Measurements from ENCODE around the gene SDCCAG8.

Gene SDCCAG8

DNA sequence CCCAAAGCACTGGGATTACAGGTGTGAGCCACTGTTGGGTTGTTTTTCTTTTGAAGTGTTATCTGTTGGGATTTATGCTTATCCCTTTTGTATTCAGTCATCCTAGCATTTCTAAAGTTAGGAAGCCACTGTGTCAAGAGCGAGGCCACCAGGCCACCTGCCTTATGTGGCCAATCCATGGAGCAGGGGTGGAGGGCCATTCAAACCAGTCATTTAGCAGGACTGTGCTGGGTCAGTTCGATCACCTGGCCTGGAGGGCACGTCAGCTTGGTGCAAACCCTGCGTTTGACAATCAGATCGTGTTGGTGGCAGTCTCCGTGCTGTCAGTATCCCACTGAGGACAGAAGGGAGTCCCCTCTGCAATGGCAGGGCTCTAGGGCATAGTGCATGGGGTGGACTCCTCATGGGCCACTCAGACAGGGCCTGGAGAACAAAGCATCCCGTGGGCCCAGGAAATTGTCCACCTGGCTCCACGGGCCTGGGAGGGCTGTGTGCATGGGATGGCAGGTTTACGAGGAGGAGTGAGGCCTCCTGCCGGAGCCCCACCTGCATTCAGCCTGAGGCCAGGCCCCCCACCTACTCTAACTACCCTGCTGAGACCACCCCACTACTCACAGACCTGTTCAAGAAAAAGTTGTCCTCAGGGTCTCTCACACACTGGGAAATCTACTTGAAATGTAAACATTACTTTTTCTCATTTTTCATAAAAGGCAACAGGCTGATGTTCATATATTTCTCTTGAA, 242.3 kb downstream of the SDCCAG8 start:
- DNase-seq = no peak

DNA sequence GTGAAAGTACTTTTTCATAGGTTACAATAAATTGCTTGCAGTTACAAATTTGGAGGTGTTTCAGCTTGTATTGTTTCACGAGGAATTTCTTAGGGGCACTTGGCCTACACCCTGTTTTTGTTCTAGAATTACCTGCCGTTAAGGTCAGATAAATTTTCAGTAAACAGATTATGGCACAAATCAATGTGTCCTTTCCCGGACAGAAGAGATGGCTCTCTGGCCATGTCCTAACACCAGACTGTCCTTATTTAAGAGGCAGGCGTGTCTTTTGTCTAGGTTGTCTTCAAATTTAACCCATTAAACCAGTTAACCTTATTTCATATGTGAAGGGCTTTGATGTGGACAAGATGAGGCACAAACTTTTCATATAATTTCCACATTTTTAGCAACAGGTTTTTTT, 243.4 kb downstream of the SDCCAG8 start:
- DNase-seq = no peak

DNA sequence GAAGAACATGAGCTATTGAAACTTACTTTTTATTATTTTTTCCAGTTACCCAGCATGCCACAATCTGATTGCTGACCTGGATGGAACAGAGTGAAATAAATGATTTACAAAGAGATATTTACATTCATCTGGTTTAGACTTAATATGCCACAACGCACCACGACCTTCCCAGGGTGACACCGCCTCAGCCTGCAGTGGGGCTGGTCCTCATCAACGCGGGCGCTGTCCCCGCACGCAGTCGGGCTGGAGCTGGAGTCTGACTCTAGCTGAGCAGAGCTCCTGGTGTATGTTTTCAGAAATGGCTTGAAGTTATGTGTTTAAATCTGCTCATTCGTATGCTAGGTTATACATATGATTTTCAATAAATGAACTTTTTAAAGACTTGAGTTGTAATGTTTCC, 243.9 kb downstream of the SDCCAG8 start:
- DNase-seq = no peak

DNA sequence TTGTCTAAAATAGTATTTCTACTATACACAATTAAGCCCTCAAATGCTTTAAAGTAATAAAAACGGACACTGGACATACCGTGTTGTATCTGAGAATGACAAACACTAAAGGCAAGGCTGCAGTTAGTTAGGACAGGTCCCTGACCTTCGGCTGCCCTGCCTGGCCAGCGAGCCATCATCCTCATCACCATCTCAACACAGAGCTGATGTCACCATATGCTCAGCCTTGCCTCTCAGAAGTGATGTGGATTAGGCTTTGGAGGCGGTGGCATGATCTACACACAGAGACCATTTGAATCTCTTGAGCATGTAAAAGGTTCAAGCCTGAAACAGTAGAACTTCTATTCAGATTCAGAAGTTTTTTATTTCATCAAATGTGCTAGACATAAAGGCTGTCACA, 244.7 kb downstream of the SDCCAG8 start:
- no peak for DNase-seq

DNA sequence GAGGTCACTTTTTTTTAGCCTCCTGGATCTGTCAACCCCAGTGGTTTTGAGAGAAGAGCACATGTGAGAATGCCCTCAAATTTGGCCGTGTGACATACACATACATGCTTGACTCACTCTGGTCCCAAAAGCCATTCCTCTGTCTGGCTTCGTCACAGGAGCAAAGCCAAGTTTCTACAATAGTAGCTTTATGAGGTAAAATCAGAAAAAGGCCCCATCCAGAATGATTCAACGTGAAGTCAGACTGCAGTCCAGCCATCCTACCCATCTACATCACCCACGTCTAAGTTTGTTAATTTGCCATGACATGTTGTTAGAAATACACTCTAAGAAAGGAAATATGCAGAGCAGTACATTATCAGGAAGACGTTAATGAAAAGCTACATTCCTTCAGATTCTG, 245.2 kb downstream of the SDCCAG8 start:
- DNase-seq = peak in 8 of 58 donors; percentile 20 to 50 (median 34)

DNA sequence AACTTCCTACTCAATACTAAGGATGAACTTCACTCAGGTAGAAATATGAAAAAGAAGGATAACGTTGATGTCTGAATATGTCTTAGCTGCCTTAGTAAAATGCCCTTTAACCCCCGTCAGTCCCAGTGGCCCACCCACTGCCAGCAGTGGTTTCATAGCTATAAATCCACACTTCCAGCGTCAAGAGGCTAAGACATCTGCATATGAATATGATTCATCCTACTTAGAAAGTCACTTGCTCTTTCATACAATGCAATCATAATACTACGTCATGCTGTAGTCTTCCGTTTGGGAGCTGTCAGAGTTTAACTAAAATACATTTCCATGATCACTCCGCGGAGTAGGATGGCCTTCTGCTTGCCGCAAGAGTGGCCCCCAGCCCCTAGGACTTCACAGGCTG, 247.3 kb downstream of the SDCCAG8 start:
- no peak for DNase-seq

DNA sequence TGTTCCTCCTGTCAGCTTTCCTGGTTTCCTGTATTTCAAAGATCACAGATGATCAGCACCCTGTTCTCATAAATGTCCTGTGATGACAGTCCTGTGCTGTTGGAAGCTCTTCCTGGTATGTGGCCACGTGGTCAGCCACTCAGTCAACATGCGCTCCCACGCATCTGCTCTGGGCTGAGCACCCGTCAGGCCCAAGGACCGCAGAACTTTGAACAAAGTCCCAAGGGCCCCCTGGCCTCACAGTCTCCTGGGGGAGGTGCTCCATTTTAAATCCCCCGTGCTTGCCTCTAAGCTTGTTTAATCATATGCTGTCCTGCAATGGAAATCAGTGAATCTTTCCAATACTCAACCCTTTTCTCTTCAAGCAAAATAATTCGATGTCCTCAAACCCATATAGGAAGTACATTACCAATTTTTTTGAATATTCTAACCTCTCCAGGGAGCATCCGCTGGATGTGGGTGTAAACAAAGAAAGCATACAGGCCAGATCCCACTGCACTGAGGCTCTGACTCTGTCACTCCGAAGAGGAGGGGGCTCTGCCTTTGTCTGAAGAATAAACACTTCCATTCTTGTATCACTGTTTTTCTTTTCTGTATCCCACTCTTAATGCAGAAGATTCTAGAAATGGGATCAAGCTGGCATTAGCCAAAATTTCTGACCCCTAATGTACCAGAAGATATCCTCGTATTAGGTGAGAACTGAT, 250.3 kb downstream of the SDCCAG8 start:
- peak in 14 of 58 donors; percentile 13 to 46 (median 34) for DNase-seq

DNA sequence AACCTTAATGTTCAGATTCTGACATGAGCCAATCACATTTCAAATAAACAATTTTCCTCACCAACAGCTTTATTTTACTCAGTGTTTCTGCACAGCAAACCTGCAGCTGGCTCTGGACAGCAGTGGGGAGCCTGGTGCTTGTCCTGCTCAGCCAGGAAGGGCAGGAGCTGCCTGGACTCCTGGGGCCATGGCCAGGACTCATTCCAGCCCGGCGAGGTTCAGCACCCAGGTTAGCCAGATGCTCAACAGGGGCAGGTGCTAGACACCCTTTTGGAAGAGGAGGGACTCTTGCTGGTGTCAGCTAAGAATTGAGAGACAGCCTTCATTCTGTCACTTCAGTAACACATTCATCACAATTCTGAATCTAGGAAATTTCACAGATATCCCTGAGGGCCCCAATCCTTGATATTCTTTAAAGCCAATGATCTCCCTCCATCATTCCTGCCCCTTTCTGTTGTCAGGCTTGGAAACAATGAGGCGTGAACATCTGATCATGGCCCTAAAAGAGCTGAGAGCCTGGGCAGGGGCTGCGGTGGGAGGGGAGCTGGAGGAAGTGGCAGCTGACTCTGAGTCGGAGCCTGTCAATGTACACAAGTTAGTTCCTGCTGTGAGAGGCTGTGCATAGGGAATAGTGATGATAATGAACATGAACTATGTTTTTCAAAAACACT, 251.3 kb downstream of the SDCCAG8 start:
- peak in 12 of 58 donors; percentile 16 to 53 (median 32) for DNase-seq

DNA sequence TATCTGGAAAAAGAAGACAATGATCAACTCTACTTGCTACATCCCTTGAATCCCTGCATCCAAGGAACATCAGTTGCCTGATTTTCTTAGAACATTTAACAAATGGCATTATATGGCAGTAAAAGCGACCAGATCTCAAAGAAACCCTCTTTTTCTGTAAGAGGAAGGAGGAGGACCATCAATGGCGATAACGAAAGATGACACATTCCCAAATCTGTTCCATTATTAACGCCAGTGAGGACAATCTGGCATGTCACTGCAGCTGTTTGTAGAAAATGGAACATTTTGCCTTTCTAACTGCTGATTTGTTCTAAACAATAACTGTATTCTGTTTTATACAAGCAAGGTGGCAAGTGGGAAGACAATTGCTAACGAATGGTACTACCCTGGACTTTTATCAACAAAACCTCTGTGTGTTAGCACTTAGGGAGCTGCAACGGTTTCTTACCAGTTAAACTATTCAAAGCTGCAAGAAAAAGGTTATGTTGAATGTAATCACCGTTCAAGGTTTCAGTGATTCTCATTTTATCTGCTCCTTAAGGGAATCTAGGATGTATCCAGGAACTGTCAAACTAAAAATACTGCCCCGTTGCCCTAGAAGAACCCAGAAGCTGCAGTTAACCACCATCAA, 251.9 kb downstream of the SDCCAG8 start:
- peak in 1 of 58 donors; percentile 66 for DNase-seq

DNA sequence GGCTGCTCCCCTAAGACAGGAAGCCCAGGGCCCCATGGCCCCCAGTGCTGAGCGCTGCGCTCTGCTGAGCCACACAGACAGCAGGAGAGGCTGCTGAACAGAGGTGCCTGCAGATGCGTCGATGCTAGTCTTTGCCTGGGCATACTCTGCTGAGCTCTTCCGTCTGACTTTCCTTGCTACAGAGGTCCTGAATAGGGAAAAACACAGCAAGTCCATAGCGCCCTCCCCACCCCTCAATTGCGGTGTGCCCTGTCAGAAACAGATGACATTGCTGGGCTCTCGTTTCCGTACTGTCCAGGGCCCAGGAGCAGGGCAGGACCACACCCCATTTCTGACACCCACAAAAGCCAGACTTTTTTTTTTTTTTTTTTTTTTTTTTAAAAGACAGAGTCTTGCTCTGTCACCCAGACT, 252.5 kb downstream of the SDCCAG8 start:
- DNase-seq = peak in 7 of 58 donors; percentile 23 to 66 (median 33)

DNA sequence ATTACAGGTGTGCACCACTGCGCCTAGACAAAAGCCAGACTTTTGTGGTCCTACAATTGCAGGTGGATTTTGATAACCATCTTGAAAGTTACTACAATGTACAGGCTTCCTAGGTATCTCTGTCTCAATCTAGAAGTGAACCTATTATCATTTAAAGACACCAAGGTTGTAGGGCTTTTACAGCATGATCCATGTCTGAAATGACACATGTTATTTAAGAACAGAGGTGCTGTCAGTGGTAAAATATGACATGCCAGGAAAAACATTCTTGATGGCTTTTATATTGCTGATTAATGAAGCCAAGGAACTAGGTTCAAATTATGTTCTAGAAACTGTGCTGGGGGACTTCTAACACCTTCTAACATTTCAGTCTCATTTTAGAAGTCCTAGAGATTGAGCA, 253.1 kb downstream of the SDCCAG8 start:
- no peak for DNase-seq

DNA sequence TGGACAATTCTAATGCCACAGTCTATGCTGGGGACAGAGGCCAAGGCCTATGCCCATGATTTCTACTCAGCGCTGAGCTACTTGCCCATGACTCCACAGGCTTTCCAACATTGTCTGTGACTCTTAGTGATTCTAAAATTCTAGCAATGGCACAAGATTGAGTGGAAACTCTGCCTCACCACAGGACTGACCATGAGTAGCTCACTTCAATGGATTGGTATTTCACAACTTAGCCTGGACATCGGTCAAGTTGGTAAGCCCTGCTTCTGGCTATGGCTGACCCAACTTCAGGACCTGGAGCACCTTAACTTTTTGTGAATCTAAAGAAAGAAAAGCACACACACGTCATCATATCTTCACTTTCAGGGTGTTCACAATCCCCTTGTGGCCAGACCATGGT, 255.1 kb downstream of the SDCCAG8 start:
- DNase-seq = no peak

DNA sequence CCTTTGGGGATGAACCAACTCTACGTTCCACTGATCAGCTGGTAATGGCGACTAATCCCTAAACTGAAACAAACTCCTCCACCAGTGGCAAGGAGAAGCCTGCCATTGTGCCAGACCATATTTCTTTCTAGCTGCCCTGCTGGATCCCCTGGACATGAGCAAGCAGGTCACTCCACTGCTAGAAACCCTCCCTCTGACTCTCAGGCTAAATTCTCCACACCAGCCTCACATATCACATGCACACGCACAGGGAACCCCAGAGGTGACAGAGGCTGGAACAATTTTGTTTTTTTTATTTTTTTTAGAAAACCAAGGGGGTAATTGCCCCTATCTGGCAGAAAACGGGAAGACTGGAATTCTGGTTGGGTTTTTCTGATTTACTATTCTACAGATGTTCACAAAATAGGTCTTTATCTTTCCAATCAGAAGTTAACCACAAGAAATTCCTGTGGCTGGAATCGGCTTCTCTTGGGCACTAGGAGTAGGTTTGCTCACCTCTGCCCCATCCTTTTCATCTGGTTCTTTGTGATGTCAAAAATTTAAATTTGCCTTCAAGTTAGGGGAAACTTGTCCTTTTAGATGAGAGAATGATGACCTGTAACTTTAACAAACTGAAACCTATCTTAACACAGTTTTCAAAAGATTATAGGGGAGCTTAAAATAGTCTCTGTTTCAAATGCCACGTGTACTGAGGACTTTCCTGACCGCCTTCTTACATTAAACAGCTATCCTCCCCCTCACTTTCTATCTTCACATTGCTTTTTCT, 258.1 kb downstream of the SDCCAG8 start:
- DNase-seq = no peak

DNA sequence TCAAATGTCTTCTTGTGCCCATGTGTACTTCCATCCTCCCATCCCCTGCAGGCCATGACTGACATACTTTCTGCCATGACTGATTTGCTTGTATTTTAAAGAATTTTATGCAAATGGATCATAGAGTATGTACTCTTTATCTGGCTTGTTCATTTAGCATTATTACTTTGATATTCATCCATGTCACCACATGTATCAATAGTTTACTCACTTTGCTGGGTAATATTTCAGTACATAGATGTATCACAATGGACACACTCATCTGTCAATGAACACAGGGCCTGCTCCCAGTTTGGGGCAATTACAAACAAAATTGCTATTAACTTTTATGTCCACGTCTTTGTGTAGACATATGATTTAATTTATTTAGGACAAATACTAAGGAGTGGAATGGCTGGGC, 259.1 kb downstream of the SDCCAG8 start:
- no peak for DNase-seq

DNA sequence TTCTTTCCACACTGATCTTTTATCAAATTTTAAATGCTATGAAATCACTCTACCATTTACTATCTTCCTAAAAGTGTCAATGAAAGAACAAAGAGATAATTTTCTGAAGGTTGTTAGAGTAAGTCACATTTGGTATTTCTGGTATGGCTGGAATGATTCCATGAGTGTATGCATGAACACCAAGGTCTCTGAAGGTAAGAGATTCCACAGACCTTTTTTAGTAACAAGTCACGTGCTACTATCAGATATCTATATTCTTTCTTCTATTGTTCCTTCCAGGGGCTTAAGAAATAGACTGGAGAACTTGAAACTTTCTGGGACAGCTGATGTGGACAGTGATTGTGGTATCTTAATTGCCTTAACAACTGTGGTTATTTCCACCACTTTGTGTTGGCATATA, 265.0 kb downstream of the SDCCAG8 start:
- DNase-seq = no peak

DNA sequence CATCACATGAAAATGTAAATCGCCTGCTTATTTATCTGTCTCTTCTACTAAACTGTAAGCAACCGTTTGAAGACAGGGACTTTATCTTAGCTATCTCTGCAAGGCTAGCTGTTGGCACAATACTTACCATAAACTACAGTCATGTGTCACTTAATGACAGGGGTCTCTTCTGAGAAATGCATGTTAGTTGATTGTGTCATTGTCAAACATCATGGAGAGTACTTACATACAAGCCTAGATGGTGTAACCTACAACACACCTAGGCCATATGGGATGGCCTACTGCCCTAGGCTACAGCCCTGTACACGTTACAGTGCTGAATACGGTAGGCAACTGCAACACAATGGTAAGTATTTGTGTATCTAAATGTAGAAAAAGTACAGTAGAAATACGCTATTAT, 267.9 kb downstream of the SDCCAG8 start:
- no peak for DNase-seq

DNA sequence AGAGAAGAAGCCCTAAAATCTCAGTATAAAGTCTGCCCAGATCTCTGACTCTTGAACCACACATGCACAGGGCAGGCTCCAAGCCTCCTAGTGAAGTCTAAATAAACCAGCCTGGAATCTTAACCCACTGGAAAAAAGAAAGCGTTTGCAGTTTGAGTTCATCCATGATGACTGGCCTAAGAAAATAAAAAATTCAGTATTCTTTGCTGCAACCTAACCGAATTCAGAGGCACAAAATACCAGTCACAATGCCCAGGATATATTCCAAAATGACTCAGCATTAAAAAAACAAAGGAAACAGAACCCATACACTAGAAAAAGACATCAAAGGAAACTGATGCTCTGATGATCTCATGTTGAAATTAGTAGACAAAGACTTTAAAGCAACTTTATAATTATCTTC, 269.2 kb downstream of the SDCCAG8 start:
- DNase-seq = no peak

DNA sequence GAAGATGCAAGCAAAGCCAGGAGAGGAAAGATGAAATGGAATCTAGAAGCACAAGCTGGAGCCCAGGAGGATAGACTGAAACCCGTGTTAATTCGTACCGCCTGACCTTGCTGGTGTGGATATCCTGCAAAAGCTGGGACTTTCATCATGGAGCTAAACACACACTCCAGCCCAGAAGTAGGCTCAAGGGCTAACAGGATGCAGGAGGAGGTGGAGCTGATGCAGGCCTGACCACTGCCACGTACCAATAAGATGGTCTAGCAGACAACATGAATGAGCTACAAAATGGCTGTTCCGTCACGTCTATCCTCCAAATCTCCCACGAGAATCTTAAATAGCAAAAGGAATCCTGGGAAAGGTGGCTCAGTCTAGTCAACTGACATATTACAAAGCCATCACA, 270.3 kb downstream of the SDCCAG8 start:
- no peak for DNase-seq

DNA sequence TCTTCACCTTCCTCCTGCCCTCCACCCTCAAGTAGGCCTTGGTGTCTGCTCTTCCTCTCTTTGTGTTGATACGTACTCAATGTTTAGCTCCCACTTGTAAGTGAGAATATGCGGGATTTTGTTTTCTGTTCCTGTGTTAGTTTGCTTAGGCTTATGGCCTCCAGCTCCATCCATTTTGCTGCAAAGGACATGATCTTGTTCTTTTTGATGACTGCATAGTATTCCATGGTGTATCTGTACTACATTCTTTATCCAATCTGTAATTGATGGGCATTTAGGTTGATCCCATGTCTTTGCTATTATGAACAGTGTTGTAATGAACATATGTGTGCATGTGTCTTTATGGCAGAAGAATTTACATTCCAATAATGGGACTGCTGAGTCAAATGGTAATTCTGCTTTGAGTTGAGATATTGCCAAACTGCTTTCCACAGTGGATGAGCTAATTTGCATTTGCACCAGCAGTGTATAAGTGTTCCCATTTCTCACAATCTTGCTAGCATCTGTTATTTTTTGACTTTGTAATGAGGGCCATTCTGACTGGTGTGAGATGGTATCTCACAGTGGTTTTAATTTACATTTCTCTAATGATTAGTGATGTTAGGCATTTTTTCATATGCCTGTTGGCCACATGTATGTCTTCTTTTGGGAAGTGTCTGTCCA, 272.7 kb downstream of the SDCCAG8 start:
- DNase-seq = no peak

DNA sequence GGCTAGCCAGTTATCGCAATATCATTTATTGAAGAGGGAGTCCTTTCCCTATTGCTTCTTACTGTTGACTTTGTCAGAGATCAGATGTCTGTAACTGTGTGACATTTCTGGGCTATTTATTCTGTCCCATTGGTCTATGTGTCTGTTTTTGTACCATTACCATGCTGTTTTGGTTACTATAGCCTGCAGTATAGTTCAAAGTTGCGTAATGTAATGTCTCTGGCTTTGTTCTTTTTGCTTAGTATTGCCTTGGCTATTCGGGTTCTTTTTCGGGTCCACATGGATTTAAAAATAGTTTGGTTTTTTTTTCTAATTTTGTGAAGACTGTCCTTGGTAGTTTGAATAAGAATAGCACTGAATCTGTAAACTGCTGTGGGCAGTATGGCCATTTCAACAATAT, 273.7 kb downstream of the SDCCAG8 start:
- DNase-seq = no peak

DNA sequence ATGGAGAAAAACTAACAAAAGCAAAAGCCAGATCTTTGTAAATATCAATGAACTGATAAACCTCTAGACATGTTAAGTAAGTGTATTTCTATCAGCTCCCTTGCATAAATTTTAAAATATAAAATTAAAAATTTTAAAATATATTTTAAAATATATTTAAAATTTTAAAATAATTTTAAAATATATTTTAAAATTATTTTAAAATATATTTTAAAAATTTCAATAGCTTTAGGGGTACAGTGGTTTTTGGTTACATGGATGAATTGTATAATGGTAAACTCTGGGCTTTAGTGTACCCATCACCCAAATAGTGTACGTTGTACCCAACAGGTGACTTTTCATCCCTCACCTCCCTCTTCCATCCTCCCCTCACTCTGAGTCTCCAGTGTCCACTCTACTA, 279.2 kb downstream of the SDCCAG8 start:
- no peak for DNase-seq
